Inflammatory macrophage treated with lipopolysaccharide for 1 hour (primary cell): ENCODE results near the gene PAGE4.

ENCODE experiments used
- DNase-seq, 2 donors: peaks; one replicate each; pipeline ENCODE4 v3.0.0-alpha.2; 2020 to 2022

PAGE4 gene

DNA sequence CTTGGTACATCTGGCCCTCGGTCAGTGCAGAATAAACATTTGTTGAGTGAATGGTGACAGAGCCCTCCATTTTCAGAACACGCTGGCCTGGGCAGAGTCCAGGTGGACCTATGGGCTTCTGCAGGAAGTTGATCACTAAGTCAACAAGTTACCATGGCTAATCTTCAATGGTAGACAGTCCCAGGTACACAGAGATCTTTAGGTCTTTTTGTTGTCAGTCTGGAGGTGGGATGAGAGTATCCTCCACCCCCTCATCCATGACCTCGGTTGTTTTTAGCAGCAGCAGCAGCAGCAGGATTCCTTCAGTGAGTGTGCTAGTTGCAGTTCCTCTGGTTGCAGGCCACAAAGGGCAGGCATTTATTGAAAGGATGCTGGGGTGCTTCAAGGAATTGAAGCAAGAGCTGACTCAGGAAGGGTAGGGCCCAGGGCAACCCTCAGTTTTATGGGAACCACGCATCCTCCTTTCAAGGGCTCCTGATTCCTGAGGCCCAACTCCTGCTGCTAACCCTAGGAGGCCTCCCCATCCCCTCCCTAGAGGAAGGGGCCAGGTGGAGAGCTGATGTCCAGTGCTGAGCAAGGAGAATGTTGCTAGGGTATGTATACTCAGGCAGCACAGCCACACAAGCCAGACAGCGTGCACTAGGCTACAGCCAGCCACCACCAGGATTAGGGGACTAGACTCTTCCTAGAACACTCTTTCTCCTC lies 48.4 kb downstream of the PAGE4 start:
- no peak for DNase-seq

DNA sequence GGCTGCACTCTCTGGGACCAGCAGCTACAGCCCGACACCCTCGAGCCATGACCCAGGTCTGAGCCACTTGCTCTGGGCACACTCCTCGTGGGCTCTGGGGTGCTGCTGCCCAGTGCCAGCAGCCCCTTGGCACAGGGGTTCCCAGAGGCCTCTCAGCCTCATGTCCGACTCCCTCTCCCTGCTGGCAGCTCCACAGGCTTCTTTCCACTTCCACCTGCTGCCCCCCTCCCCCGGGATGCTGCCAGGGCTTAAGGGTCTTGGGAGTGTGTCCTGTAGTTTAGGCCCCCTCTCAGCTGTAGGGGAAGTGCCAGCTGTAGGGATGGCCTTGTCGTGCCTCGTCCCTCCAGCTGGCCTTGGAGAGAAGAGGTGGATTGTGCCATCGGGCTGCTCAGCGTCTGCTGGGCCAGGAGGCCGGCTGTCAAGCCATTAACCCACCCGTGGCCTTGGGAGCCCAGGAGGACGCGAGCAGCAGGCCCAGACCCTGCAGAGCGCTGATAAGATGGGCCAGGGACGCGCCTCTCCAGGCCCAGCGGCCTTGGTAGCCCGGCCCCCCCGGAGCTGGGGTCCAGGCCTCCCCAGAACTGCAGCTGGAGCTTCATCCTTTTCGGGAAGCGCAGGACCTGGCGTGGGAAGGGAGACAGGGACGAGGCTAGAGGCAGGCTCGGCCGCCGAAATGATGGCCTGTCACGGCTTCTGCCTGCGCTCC lies 49.2 kb downstream of the PAGE4 start:
- DNase-seq: no peak

DNA sequence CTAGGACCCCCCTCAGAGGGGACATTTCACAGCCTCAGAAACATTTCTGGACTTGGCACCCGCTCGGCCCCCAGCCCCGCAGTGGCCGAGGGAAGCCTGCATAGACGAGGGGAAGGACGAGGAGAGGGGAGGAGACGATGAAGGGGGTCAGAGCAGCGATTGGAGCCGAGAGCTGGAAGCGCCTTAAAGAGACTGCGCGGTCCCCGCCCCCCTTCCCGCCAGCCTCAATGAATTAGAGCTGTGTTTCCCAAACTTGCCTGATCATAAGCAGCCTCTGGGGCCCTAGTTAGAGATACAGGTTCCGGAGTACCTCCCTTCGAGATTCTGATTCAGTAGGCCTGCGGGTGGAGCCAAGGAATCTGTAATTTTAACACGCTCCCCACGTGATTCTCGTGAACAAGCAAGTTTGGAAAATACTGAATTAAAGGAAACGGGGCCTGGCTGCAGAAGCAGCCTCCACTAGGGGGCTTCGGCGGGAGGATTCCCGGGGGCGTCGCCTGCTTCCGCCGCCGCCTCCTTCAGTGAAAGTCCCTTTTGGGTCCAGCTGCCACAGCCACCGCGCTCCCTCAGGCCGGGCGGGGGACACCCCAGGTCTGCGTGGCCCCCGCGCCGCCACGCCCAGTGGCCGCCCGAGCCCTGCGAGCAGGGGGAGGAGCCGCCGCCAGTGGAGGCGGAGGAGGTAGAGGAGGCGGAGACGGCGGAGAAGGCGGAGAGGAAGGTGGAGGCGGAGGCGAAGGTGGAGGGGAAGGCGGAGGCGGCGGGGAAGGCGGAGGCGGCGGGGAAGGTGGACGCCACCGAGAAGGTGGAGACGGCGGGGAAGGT lies 49.9 kb downstream of the PAGE4 start, which contains the start of gene USP27X:
Gene USP27X (plus strand): TSS at position 651 of the 822 bp plus-strand sequence. CDS start 824 bp downstream, outside the sequence.
- DNase-seq: peak; percentile 75 to 76

DNA sequence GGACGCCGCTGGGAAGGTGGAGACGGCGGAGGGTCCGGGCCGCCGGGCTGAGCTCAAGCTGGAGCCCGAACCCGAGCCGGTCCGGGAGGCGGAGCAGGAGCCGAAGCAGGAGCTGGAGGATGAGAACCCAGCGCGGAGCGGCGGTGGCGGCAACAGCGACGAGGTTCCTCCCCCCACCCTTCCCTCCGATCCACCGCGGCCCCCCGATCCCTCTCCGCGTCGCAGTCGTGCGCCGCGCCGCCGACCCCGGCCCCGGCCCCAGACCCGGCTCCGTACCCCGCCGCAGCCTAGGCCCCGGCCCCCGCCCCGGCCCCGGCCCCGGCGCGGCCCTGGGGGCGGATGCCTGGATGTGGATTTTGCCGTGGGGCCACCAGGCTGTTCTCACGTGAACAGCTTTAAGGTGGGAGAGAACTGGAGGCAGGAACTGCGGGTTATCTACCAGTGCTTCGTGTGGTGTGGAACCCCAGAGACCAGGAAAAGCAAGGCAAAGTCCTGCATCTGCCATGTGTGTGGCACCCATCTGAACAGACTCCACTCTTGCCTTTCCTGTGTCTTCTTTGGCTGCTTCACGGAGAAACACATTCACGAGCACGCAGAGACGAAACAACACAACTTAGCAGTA lies 50.7 kb downstream of the PAGE4 start:
- no peak for DNase-seq

DNA sequence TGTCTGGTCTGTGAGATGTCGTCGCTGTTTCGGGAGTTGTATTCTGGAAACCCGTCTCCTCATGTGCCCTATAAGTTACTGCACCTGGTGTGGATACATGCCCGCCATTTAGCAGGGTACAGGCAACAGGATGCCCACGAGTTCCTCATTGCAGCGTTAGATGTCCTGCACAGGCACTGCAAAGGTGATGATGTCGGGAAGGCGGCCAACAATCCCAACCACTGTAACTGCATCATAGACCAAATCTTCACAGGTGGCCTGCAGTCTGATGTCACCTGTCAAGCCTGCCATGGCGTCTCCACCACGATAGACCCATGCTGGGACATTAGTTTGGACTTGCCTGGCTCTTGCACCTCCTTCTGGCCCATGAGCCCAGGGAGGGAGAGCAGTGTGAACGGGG lies 51.6 kb downstream of the PAGE4 start:
- DNase-seq: no peak
